Calu3 (cell line): ENCODE data around the gene SLC50A1. TPM values are rescaled to one million over a fixed set of nuclear protein-coding genes. Genes with fewer than 3 reads are reported as not detected.

Experiments
- BruUV-seq: library from RNA; stranded (reverse); fragments of 400-500 nt; replicated peaks from 2 replicates; lab custom pipeline; 2021; lab: Mats Ljungman, UMichigan
- CTCF ChIA-PET: fragments of 300-600 bp; sonication (Branson Sonifier 250); formaldehyde crosslinking; loops from one replicate; lab custom pipeline; 2022; ENCODE audit warnings: antibody characterized with exemption; lab: Charles Lee
- DNase-seq: peaks from one replicate; pipeline ENCODE4 v3.0.0; 2022
- H3K27ac Mint-ChIP-seq: one replicate; pipeline ENCODE4 v1.8.0; 2022; ENCODE audit warnings: mixed read lengths; ENCODE audit not compliant: unreplicated experiment
- H3K27me3 Mint-ChIP-seq: one replicate; pipeline ENCODE4 v1.8.0; 2022; ENCODE audit warnings: mixed read lengths; ENCODE audit not compliant: unreplicated experiment
- H3K36me3 Mint-ChIP-seq: one replicate; pipeline ENCODE4 v1.8.0; 2022; ENCODE audit warnings: mild to moderate bottlenecking, moderate library complexity, mixed read lengths; ENCODE audit not compliant: insufficient read depth, unreplicated experiment
- H3K4me1 Mint-ChIP-seq: one replicate; pipeline ENCODE4 v1.8.0; 2022; ENCODE audit warnings: mild to moderate bottlenecking, low read depth, mixed read lengths; ENCODE audit not compliant: unreplicated experiment
- H3K4me3 Mint-ChIP-seq: one replicate; pipeline ENCODE4 v1.8.0; 2022; ENCODE audit warnings: mild to moderate bottlenecking, low read depth, moderate library complexity, mixed read lengths; ENCODE audit not compliant: unreplicated experiment
- H3K9me3 Mint-ChIP-seq: one replicate; pipeline ENCODE4 v1.8.0; 2022; ENCODE audit warnings: low read depth, mixed read lengths; ENCODE audit not compliant: unreplicated experiment
- CTCF ChIP-seq: fragments of 200-600 bp; IDR thresholded peaks from one replicate; pipeline ENCODE4 v1.8.0; 2022; ENCODE audit warnings: antibody characterized with exemption; ENCODE audit not compliant: unreplicated experiment
- intact Hi-C: fragments of 100-400 bp; cut with micrococcal nuclease; formaldehyde crosslinking; loops from one replicate; pipeline ENCODE4 v1.10.0; 2022; ENCODE audit not compliant: unreplicated experiment
- total RNA-seq: library from RNA; stranded (reverse); gene quantifications from 2 replicates; pipeline ENCODE4 v1.2.3, GENCODE V29; 2022

SLC50A1 gene
- total RNA-seq, 1 experiment from 2014 or later = 68.5 TPM

- Mint-ChIP-seq H3K4me3 (no peak overlapping the region), H3K27ac (no peak overlapping the region), H3K27me3 (peaks cover 38% of the 10 kb centered on the region), H3K4me1 (peaks cover 21% of the 10 kb centered on the region), H3K9me3 (no peaks in the 10 kb centered on the region), H3K36me3 (no peaks in the 10 kb centered on the region)
- BruUV-seq = no TSS peak
- no peak for DNase-seq
- CTCF ChIA-PET = no interaction called here
- intact Hi-C loops = no loop called here
- TF ChIP-seq CTCF = no peak
Observed at GRCh38 chr1:155179112-155180031, 43.7 kb downstream of the SLC50A1 start.

- Mint-ChIP-seq H3K9me3 (no peaks in the 10 kb centered on the region), H3K4me3 (no peak overlapping the region), H3K4me1 (peaks cover 31% of the 10 kb centered on the region), H3K27ac (no peak overlapping the region), H3K36me3 (peaks cover 7% of the 10 kb centered on the region), H3K27me3 (peaks cover 33% of the 10 kb centered on the region)
- CTCF ChIA-PET = interaction anchor here (0.7 kb wide), 1 partner anchor 12 kb away, joined by 11 read pairs; no protein-coding TSS in a partner anchor
- no peak for DNase-seq
- intact Hi-C loops = no loop called here
- BruUV-seq = no TSS peak
- no peak for TF ChIP-seq CTCF
Observed at GRCh38 chr1:155181371-155182051, 45.9 kb downstream of the SLC50A1 start.

- Mint-ChIP-seq H3K27me3 (peaks cover 39% of the 10 kb centered on the region), H3K4me3 (no peak overlapping the region), H3K4me1 (peaks cover 31% of the 10 kb centered on the region), H3K9me3 (no peaks in the 10 kb centered on the region), H3K27ac (no peak overlapping the region), H3K36me3 (peaks cover 13% of the 10 kb centered on the region)
- TF ChIP-seq CTCF = no peak
- BruUV-seq = no TSS peak
- intact Hi-C loops = no loop called here
- no peak for DNase-seq
- CTCF ChIA-PET = interaction anchor here (0.7 kb wide), 2 partner anchors 11 to 79 kb away, joined by 6 to 11 read pairs; no protein-coding TSS in a partner anchor
Observed at GRCh38 chr1:155182052-155182550, 46.4 kb downstream of the SLC50A1 start.

- Mint-ChIP-seq H3K9me3 (no peaks in the 10 kb centered on the region), H3K4me3 (no peak overlapping the region), H3K36me3 (peaks cover 23% of the 10 kb centered on the region), H3K4me1 (peaks cover 37% of the 10 kb centered on the region), H3K27ac (no peak overlapping the region), H3K27me3 (peaks cover 56% of the 10 kb centered on the region)
- no peak for DNase-seq
- BruUV-seq = no TSS peak
- CTCF ChIA-PET = interaction anchor here (2.4 kb wide), 1 partner anchor 10 kb away, joined by 11 read pairs; no protein-coding TSS in a partner anchor
- no peak for TF ChIP-seq CTCF
- intact Hi-C loops = no loop called here
Observed at GRCh38 chr1:155183775-155184221, 48.1 kb downstream of the SLC50A1 start.
